OCI-LY7 (cell line): Measurements from ENCODE around the gene C15orf62.

Experiments used
- CTCF ChIP-seq: fragments of 200-600 bp; sonication (generic); conservative IDR thresholded peaks from 2 replicates; pipeline ENCODE4 v1.5.1; 2014; ENCODE audit warnings: mild to moderate bottlenecking, antibody characterized with exemption, low read length, moderate library complexity, mixed read lengths
- EZH2phosphoT487 ChIP-seq: fragments of 200-600 bp; sonication (generic); IDR thresholded peaks from 2 replicates; pipeline ENCODE4 v1.6.1; 2018; ENCODE audit warnings: low read depth, borderline replicate concordance, mild to moderate bottlenecking, mixed run types, antibody characterized with exemption, low read length, moderate library complexity, mixed read lengths

DNA sequence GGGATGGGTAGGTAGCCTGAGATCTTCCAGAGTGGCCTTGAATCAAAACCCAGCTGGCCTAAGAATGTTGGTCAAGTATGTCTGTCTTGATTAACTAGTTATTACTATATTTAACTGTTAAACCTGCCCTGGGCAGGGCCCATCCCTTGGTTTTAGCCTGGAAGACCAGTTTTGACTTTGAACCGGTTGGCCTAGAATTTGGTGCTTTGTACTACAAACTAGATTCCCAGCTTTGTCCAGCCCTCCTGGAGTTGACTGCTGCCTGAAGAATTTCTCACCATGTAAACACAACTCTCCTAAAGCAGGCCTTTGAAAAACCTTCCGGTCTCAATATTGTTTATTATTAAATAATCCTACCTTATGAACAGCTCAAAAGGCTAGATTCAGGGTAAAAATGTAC is 16.0 kb downstream of the C15orf62 start:
- no peak for TF ChIP-seq CTCF
- TF ChIP-seq EZH2phosphoT487, result no peak
